K562 (cell line): Measurements from ENCODE around the gene HSPH1. TPM values are rescaled to one million over a fixed set of nuclear protein-coding genes. Genes with fewer than 3 reads are reported as not detected.

Source experiments
- CTBP1 ChIP-seq: fragments of 450-650 bp; IDR thresholded peaks from 2 replicates; pipeline ENCODE4 v1.6.1; 2016; ENCODE audit warnings: borderline replicate concordance
- CXXC5 ChIP-seq: fragments of 250-450 bp; sonication (Bioruptor Pico); IDR thresholded peaks from 2 replicates; pipeline ENCODE4 v1.8.0; 2022; ENCODE audit warnings: inconsistent platforms, mild to moderate bottlenecking, moderate library complexity
- EGR1 ChIP-seq: fragments of 450-650 bp; conservative IDR thresholded peaks from 2 replicates; pipeline ENCODE4 v1.6.1; 2017; ENCODE audit warnings: mild to moderate bottlenecking
- FOXK2 ChIP-seq, 2 experiments: fragments of 450-650 bp; IDR thresholded peaks in 1 of 2; conservative IDR thresholded peaks in 1 of 2; 2 replicates each; pipeline ENCODE4 v1.6.1; 2016; ENCODE audit warnings: low read depth in 2 of 2, mild to moderate bottlenecking in 1 of 2
- HBP1 ChIP-seq: fragments of 450-650 bp; formaldehyde crosslinking; IDR thresholded peaks from 2 replicates; pipeline ENCODE4 v1.4.0; 2022; ENCODE audit warnings: missing genetic modification characterization
- HIVEP1 ChIP-seq: fragments of 250-450 bp; sonication (Bioruptor Pico); IDR thresholded peaks from 2 replicates; pipeline ENCODE4 v1.4.0; 2020; ENCODE audit warnings: mild to moderate bottlenecking
- JUNB ChIP-seq: fragments of 450-650 bp; formaldehyde crosslinking; conservative IDR thresholded peaks from 2 replicates; pipeline ENCODE4 v1.4.0; 2020; ENCODE audit warnings: mild to moderate bottlenecking
- LEF1 ChIP-seq: fragments of 450-650 bp; IDR thresholded peaks from 2 replicates; pipeline ENCODE4 v1.6.1; 2016; ENCODE audit warnings: mild to moderate bottlenecking
- MTA2 ChIP-seq: fragments of 450-650 bp; IDR thresholded peaks from 2 replicates; pipeline ENCODE4 v1.6.1; 2016; ENCODE audit warnings: low read depth
- NCOA4 ChIP-seq: fragments of 450-650 bp; IDR thresholded peaks from 2 replicates; pipeline ENCODE4 v1.6.1; 2018; ENCODE audit warnings: mild to moderate bottlenecking; ENCODE audit not compliant: partially characterized antibody
- NRF1 ChIP-seq, 2 experiments: fragments of 450-650 bp; IDR thresholded peaks in 1 of 2; conservative IDR thresholded peaks in 1 of 2; 2 replicates each; pipeline ENCODE4 v1.6.1; 2014; ENCODE audit warnings: mild to moderate bottlenecking in 2 of 2
- PHF21A ChIP-seq: fragments of 450-650 bp; IDR thresholded peaks from 2 replicates; pipeline ENCODE4 v1.6.1; 2017; ENCODE audit warnings: low read depth, borderline replicate concordance
- RAD51 ChIP-seq: fragments of 450-650 bp; IDR thresholded peaks from 2 replicates; pipeline ENCODE4 v1.7.1; 2016; ENCODE audit warnings: low read depth, mild to moderate bottlenecking, borderline replicate concordance
- RFX5 ChIP-seq: IDR thresholded peaks from 2 replicates; pipeline ENCODE4 v1.6.1; 2011; ENCODE audit warnings: low read depth, mild to moderate bottlenecking, improper control_type of control experiment, low read length
- SP1 ChIP-seq: sonication (generic); formaldehyde crosslinking; IDR thresholded peaks from 2 replicates; pipeline ENCODE4 v1.8.1; 2022; ENCODE audit warnings: mild to moderate bottlenecking, missing genetic modification reagents
- TCF3 ChIP-seq: sonication (generic); formaldehyde crosslinking; IDR thresholded peaks from 2 replicates; pipeline ENCODE4 v1.4.0; 2020; ENCODE audit warnings: mild to moderate bottlenecking, missing genetic modification reagents
- ZNF121 ChIP-seq: sonication (generic); formaldehyde crosslinking; conservative IDR thresholded peaks from 2 replicates; pipeline ENCODE4 v1.8.0; 2022; ENCODE audit warnings: missing genetic modification reagents
- polyA plus RNA-seq, 8 experiments: library from polyadenylated mRNA; depleted of rRNA in 4 of 8; stranded (reverse) in 5 of 8; unstranded in 3 of 8; fragments of >200 nt; fragmentation: Nextera tagmentation in 2 of 8; fragmentation: Illumina TruSeq in 1 of 8; extraction: Ambion mirVana in 2 of 8; extraction: Trizol in 1 of 8; gene quantifications; 2 replicates each; pipeline versions ENCODE4 v1.2.1 to v1.2.3, GENCODE V29; 2011 to 2014; ENCODE audit warnings: inconsistent platforms in 1 of 8, missing spikeins in 1 of 8
- total RNA-seq, 7 experiments: library from RNA; depleted of rRNA in 6 of 7; stranded (reverse); fragments of >200 nt in 6 of 7; fragmentation: Illumina TruSeq in 2 of 7; extraction: Trizol in 2 of 7; gene quantifications; 2 replicates each; pipeline versions ENCODE4 v1.2.1 to v1.2.3, GENCODE V29; 2011 to 2021; ENCODE audit warnings: low replicate concordance in 1 of 7
- TF ChIP-seq, protein P1 (sequence below): fragments of 250-450 bp; sonication (Bioruptor Pico); IDR thresholded peaks from 2 replicates; pipeline ENCODE4 v1.8.0; 2021; ENCODE audit warnings: mild to moderate bottlenecking, moderate library complexity
- TF ChIP-seq, protein P2 (sequence below): fragments of 450-650 bp; IDR thresholded peaks from 2 replicates; pipeline ENCODE4 v1.6.1; 2016; ENCODE audit warnings: borderline replicate concordance
- TF ChIP-seq, protein P3 (sequence below): sonication (generic); formaldehyde crosslinking; IDR thresholded peaks from 2 replicates; pipeline ENCODE4 v1.8.1; 2023; ENCODE audit warnings: mild to moderate bottlenecking, missing genetic modification reagents

Gene HSPH1
- total and polyA plus RNA-seq, 9 of the 15 experiments (the other 6 are each of a cell fraction or from before 2014, with no cell fraction given), result 34.6 to 104 (median 64.7) TPM

- TF ChIP-seq, protein P1, sequence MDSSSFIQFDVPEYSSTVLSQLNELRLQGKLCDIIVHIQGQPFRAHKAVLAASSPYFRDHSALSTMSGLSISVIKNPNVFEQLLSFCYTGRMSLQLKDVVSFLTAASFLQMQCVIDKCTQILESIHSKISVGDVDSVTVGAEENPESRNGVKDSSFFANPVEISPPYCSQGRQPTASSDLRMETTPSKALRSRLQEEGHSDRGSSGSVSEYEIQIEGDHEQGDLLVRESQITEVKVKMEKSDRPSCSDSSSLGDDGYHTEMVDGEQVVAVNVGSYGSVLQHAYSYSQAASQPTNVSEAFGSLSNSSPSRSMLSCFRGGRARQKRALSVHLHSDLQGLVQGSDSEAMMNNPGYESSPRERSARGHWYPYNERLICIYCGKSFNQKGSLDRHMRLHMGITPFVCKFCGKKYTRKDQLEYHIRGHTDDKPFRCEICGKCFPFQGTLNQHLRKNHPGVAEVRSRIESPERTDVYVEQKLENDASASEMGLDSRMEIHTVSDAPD (CRISPR knock-in tag), result no peak
- TF ChIP-seq LEF1, result peak; percentile 28; the same call in 1 of the 2 replicates
- peak; percentile 90 for TF ChIP-seq JUNB (CRISPR knock-in tag)
- TF ChIP-seq PHF21A, result no peak
- TF ChIP-seq TCF3, result peak; percentile 67
- TF ChIP-seq, protein P2, sequence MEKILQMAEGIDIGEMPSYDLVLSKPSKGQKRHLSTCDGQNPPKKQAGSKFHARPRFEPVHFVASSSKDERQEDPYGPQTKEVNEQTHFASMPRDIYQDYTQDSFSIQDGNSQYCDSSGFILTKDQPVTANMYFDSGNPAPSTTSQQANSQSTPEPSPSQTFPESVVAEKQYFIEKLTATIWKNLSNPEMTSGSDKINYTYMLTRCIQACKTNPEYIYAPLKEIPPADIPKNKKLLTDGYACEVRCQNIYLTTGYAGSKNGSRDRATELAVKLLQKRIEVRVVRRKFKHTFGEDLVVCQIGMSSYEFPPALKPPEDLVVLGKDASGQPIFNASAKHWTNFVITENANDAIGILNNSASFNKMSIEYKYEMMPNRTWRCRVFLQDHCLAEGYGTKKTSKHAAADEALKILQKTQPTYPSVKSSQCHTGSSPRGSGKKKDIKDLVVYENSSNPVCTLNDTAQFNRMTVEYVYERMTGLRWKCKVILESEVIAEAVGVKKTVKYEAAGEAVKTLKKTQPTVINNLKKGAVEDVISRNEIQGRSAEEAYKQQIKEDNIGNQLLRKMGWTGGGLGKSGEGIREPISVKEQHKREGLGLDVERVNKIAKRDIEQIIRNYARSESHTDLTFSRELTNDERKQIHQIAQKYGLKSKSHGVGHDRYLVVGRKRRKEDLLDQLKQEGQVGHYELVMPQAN, result no peak
- TF ChIP-seq, protein P3, sequence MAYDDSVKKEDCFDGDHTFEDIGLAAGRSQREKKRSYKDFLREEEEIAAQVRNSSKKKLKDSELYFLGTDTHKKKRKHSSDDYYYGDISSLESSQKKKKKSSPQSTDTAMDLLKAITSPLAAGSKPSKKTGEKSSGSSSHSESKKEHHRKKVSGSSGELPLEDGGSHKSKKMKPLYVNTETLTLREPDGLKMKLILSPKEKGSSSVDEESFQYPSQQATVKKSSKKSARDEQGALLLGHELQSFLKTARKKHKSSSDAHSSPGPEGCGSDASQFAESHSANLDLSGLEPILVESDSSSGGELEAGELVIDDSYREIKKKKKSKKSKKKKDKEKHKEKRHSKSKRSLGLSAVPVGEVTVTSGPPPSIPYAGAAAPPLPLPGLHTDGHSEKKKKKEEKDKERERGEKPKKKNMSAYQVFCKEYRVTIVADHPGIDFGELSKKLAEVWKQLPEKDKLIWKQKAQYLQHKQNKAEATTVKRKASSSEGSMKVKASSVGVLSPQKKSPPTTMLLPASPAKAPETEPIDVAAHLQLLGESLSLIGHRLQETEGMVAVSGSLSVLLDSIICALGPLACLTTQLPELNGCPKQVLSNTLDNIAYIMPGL (CRISPR knock-in tag), result no peak
- no peak for TF ChIP-seq HBP1 (CRISPR knock-in tag)
- TF ChIP-seq NRF1 (conservative IDR thresholded peaks at IDR 0.05 in 1 of 2, IDR thresholded peaks at IDR 0.05 in 1 of 2), result no peak
- TF ChIP-seq CXXC5, result no peak
- TF ChIP-seq MTA2, result no peak
- TF ChIP-seq EGR1, result no peak
- TF ChIP-seq ZNF121 (CRISPR knock-in tag), result no peak
- no peak for TF ChIP-seq SP1 (CRISPR knock-in tag)
- TF ChIP-seq HIVEP1 (CRISPR knock-in tag), result no peak
- peak; percentile 71 to 78 for TF ChIP-seq FOXK2 (conservative IDR thresholded peaks at IDR 0.05 in 1 of 2, IDR thresholded peaks at IDR 0.05 in 1 of 2; ENCODE audit: low read depth in 2 of 2)
- TF ChIP-seq RAD51, result no peak
- TF ChIP-seq CTBP1, result peak; percentile 87
- TF ChIP-seq RFX5, result no peak
- TF ChIP-seq NCOA4, result no peak
Observed at GRCh38 chr13:31204592-31204991, 42.9 kb upstream of the HSPH1 start (continued).
